IgD-negative memory B cell (primary cell): ENCODE measurements around the gene NOX5. TPM values are rescaled to one million over a fixed set of nuclear protein-coding genes. Genes with fewer than 3 reads are reported as not detected.

Experiments
- H3K27ac Mint-ChIP-seq, 3 donors: one replicate each; pipeline ENCODE4 v1.8.0; 2020 to 2022; ENCODE audit warnings: mild to moderate bottlenecking in 3 of 3, mixed read lengths in 3 of 3, moderate library complexity in 1 of 3
- H3K27me3 Mint-ChIP-seq: one replicate; pipeline ENCODE4 v1.8.0; 2021; ENCODE audit warnings: mixed read lengths
- H3K36me3 Mint-ChIP-seq: one replicate; pipeline ENCODE4 v1.8.0; 2020; ENCODE audit warnings: mild to moderate bottlenecking, mixed read lengths
- H3K4me1 Mint-ChIP-seq, 3 donors: one replicate each; pipeline ENCODE4 v1.8.0; 2020 to 2022; ENCODE audit warnings: mixed read lengths in 3 of 3, mild to moderate bottlenecking in 1 of 3
- H3K4me3 Mint-ChIP-seq, 4 donors: one replicate each; pipeline ENCODE4 v1.8.0; 2020 to 2022; ENCODE audit warnings: mild to moderate bottlenecking in 4 of 4, mixed read lengths in 4 of 4, moderate library complexity in 3 of 4
- H3K9me3 Mint-ChIP-seq, 3 donors: one replicate each; pipeline ENCODE4 v1.8.0; 2020 to 2021; ENCODE audit warnings: mixed read lengths in 3 of 3, mild to moderate bottlenecking in 1 of 3
- polyA plus RNA-seq: library from polyadenylated mRNA; unstranded; fragments of 300-500 nt; fragmentation: Illumina TruSeq; gene quantifications from one replicate; pipeline ENCODE4 v1.2.3, GENCODE V29; 2021

Gene NOX5
- polyA plus RNA-seq, 1 donor from 2014 or later = not detected

GRCh38 chr15:69025320-69025719, 10.8 kb downstream of the NOX5 start:
- no peaks in the 10 kb centered on the region for H3K9me3 Mint-ChIP-seq
- no peak overlapping the region for H3K27ac Mint-ChIP-seq
- no peaks in the 10 kb centered on the region for H3K36me3 Mint-ChIP-seq
- H3K4me3 Mint-ChIP-seq = no peak overlapping the region
- peaks cover 0 to 2% (median 0%) of the 10 kb centered on the region in 3 donors for H3K4me1 Mint-ChIP-seq
- peaks cover 17% of the 10 kb centered on the region for H3K27me3 Mint-ChIP-seq

- no peak overlapping the region for H3K27ac Mint-ChIP-seq
- H3K4me1 Mint-ChIP-seq = peaks cover 0 to 2% (median 0%) of the 10 kb centered on the region in 3 donors
- peaks cover 0 to 2% (median 0%) of the 10 kb centered on the region in 3 donors for H3K9me3 Mint-ChIP-seq
- H3K27me3 Mint-ChIP-seq = peaks cover 22% of the 10 kb centered on the region
- no peak overlapping the region for H3K4me3 Mint-ChIP-seq
- H3K36me3 Mint-ChIP-seq = no peaks in the 10 kb centered on the region
Observed at GRCh38 chr15:69026355-69026754, 11.9 kb downstream of the NOX5 start.

GRCh38 chr15:69027976-69028518, 13.6 kb downstream of the NOX5 start:
- H3K9me3 Mint-ChIP-seq = peaks cover 0 to 2% (median 0%) of the 10 kb centered on the region in 3 donors
- H3K4me3 Mint-ChIP-seq = no peak overlapping the region
- peaks cover 26% of the 10 kb centered on the region for H3K27me3 Mint-ChIP-seq
- peaks cover 0 to 5% (median 0%) of the 10 kb centered on the region in 3 donors for H3K4me1 Mint-ChIP-seq
- H3K27ac Mint-ChIP-seq = no peak overlapping the region
- no peaks in the 10 kb centered on the region for H3K36me3 Mint-ChIP-seq

- no peaks in the 10 kb centered on the region for H3K36me3 Mint-ChIP-seq
- peaks cover 0 to 4% (median 0%) of the 10 kb centered on the region in 3 donors for H3K4me1 Mint-ChIP-seq
- peak overlapping the region in 3 of 4 donors; percentile 31 to 77 (median 34) for H3K4me3 Mint-ChIP-seq
- H3K9me3 Mint-ChIP-seq = peaks cover 0 to 2% (median 0%) of the 10 kb centered on the region in 3 donors
- peaks cover 31% of the 10 kb centered on the region for H3K27me3 Mint-ChIP-seq
- no peak overlapping the region for H3K27ac Mint-ChIP-seq
Observed at GRCh38 chr15:69031013-69032001, 16.8 kb downstream of the NOX5 start.

- Mint-ChIP-seq H3K36me3 (no peaks in the 10 kb centered on the region), H3K9me3 (peaks cover 0 to 2% (median 0%) of the 10 kb centered on the region in 3 donors), H3K4me3 (peak overlapping the region in 2 of 4 donors; percentile 34 to 77), H3K27ac (no peak overlapping the region), H3K27me3 (peaks cover 34% of the 10 kb centered on the region), H3K4me1 (peaks cover 0 to 4% (median 0%) of the 10 kb centered on the region in 3 donors)
Observed at GRCh38 chr15:69032031-69032430, 17.5 kb downstream of the NOX5 start.

GRCh38 chr15:69032703-69033373, 18.3 kb downstream of the NOX5 start:
- H3K4me1 Mint-ChIP-seq = peaks cover 0 to 4% (median 0%) of the 10 kb centered on the region in 3 donors
- no peak overlapping the region for H3K27ac Mint-ChIP-seq
- H3K27me3 Mint-ChIP-seq = peaks cover 42% of the 10 kb centered on the region
- no peak overlapping the region for H3K4me3 Mint-ChIP-seq
- peaks cover 0 to 2% (median 0%) of the 10 kb centered on the region in 3 donors for H3K9me3 Mint-ChIP-seq
- H3K36me3 Mint-ChIP-seq = no peaks in the 10 kb centered on the region

- H3K27ac Mint-ChIP-seq = no peak overlapping the region
- H3K36me3 Mint-ChIP-seq = no peaks in the 10 kb centered on the region
- H3K27me3 Mint-ChIP-seq = peaks cover 43% of the 10 kb centered on the region
- H3K4me3 Mint-ChIP-seq = no peak overlapping the region
- peaks cover 0 to 4% (median 0%) of the 10 kb centered on the region in 3 donors for H3K4me1 Mint-ChIP-seq
- peaks cover 0 to 2% (median 0%) of the 10 kb centered on the region in 3 donors for H3K9me3 Mint-ChIP-seq
Observed at GRCh38 chr15:69034352-69034751, 19.9 kb downstream of the NOX5 start.

GRCh38 chr15:69035205-69035917, 20.9 kb downstream of the NOX5 start:
- Mint-ChIP-seq H3K27ac (no peak overlapping the region), H3K9me3 (peaks cover 0 to 2% (median 0%) of the 10 kb centered on the region in 3 donors), H3K4me3 (no peak overlapping the region), H3K27me3 (peaks cover 43% of the 10 kb centered on the region), H3K4me1 (peaks cover 0 to 4% (median 0%) of the 10 kb centered on the region in 3 donors), H3K36me3 (no peaks in the 10 kb centered on the region)

GRCh38 chr15:69035918-69036258, 21.4 kb downstream of the NOX5 start:
- peaks cover 43% of the 10 kb centered on the region for H3K27me3 Mint-ChIP-seq
- H3K4me1 Mint-ChIP-seq = peaks cover 0 to 4% (median 0%) of the 10 kb centered on the region in 3 donors
- no peak overlapping the region for H3K27ac Mint-ChIP-seq
- peaks cover 0 to 2% (median 0%) of the 10 kb centered on the region in 3 donors for H3K9me3 Mint-ChIP-seq
- no peaks in the 10 kb centered on the region for H3K36me3 Mint-ChIP-seq
- H3K4me3 Mint-ChIP-seq = no peak overlapping the region

- Mint-ChIP-seq H3K9me3 (no peaks in the 10 kb centered on the region), H3K27me3 (peaks cover 34% of the 10 kb centered on the region), H3K4me1 (peaks cover 0 to 3% (median 0%) of the 10 kb centered on the region in 3 donors), H3K27ac (no peak overlapping the region), H3K36me3 (no peaks in the 10 kb centered on the region), H3K4me3 (no peak overlapping the region)
Observed at GRCh38 chr15:69036826-69037225, 22.3 kb downstream of the NOX5 start.

GRCh38 chr15:69037482-69037881, 23.0 kb downstream of the NOX5 start:
- H3K4me1 Mint-ChIP-seq = no peaks in the 10 kb centered on the region
- no peak overlapping the region for H3K4me3 Mint-ChIP-seq
- H3K27me3 Mint-ChIP-seq = peaks cover 31% of the 10 kb centered on the region
- no peaks in the 10 kb centered on the region for H3K36me3 Mint-ChIP-seq
- no peak overlapping the region for H3K27ac Mint-ChIP-seq
- H3K9me3 Mint-ChIP-seq = no peaks in the 10 kb centered on the region

- H3K4me1 Mint-ChIP-seq = no peaks in the 10 kb centered on the region
Observed at GRCh38 chr15:69037977-69038376, 23.5 kb downstream of the NOX5 start.

GRCh38 chr15:69038508-69038907, 24.0 kb downstream of the NOX5 start:
- no peak overlapping the region for H3K27ac Mint-ChIP-seq
- H3K27me3 Mint-ChIP-seq = peaks cover 24% of the 10 kb centered on the region
- no peaks in the 10 kb centered on the region for H3K9me3 Mint-ChIP-seq
- H3K36me3 Mint-ChIP-seq = no peaks in the 10 kb centered on the region
- no peaks in the 10 kb centered on the region for H3K4me1 Mint-ChIP-seq
- no peak overlapping the region for H3K4me3 Mint-ChIP-seq

More at GRCh38 chr15:69037977-69038376, 23.5 kb downstream of the NOX5 start:
- H3K9me3 Mint-ChIP-seq = no peaks in the 10 kb centered on the region
- no peak overlapping the region for H3K4me3 Mint-ChIP-seq
- H3K27me3 Mint-ChIP-seq = peaks cover 28% of the 10 kb centered on the region
- no peak overlapping the region for H3K27ac Mint-ChIP-seq
- H3K36me3 Mint-ChIP-seq = no peaks in the 10 kb centered on the region

- Mint-ChIP-seq H3K4me3 (no peak overlapping the region), H3K27me3 (peaks cover 24% of the 10 kb centered on the region), H3K27ac (no peak overlapping the region), H3K9me3 (no peaks in the 10 kb centered on the region), H3K36me3 (no peaks in the 10 kb centered on the region), H3K4me1 (no peaks in the 10 kb centered on the region)
Observed at GRCh38 chr15:69039516-69040225, 25.2 kb downstream of the NOX5 start.
